ENCODE results near the gene CMTM4. TPM values are rescaled to one million over a fixed set of nuclear protein-coding genes. Genes with fewer than 3 reads are reported as not detected.
A peak's percentile ranks its signal among the peaks of the same experiment; 100 is the strongest.
"Not testable (repeated sequence)": the region's sequence is repeated elsewhere in the genome, so short reads cannot be mapped to it uniquely, and the experiment has no call there.

The CMTM4 gene
- polyA plus RNA-seq, 6 donors from 2014 or later: 0.20 TPM; not detected in 5

- Mint-ChIP-seq H3K9me3 (no peaks in the 10 kb centered on the region), H3K4me1 (no peaks in the 10 kb centered on the region), H3K27me3 (peaks cover 5 to 22% (median 20%) of the 10 kb centered on the region in 3 donors), H3K27ac (no peak overlapping the region), H3K4me3 (no peak overlapping the region), H3K36me3 (no peaks in the 10 kb centered on the region)
- DNase-seq: no peak
- no peak for ATAC-seq (ENCODE audit: low read depth in 2 of 2)
Observed at GRCh38 chr16:66639091-66639885, 57.3 kb downstream of the CMTM4 start.

- Mint-ChIP-seq H3K27me3 (peaks cover 5 to 22% (median 20%) of the 10 kb centered on the region in 3 donors), H3K36me3 (no peaks in the 10 kb centered on the region), H3K9me3 (no peaks in the 10 kb centered on the region), H3K4me1 (no peaks in the 10 kb centered on the region), H3K4me3 (peak overlapping the region in 1 of 8 donors; percentile 66), H3K27ac (no peak overlapping the region)
- ATAC-seq (ENCODE audit: low read depth in 2 of 2) (no peak), DNase-seq (no peak)
Observed at GRCh38 chr16:66637806-66638205, 58.7 kb downstream of the CMTM4 start.

GRCh38 chr16:66636199-66636598 is 60.3 kb downstream of the CMTM4 start:
- H3K9me3 Mint-ChIP-seq: no peaks in the 10 kb centered on the region
- no peak overlapping the region for H3K27ac Mint-ChIP-seq
- H3K4me1 Mint-ChIP-seq: no peaks in the 10 kb centered on the region
- no peaks in the 10 kb centered on the region for H3K36me3 Mint-ChIP-seq
- DNase-seq: no peak
- H3K27me3 Mint-ChIP-seq: peaks cover 0 to 26% (median 22%) of the 10 kb centered on the region in 3 donors
- no peak for ATAC-seq (ENCODE audit: low read depth in 2 of 2)
- H3K4me3 Mint-ChIP-seq: no peak overlapping the region

GRCh38 chr16:66635406-66635805 is 61.1 kb downstream of the CMTM4 start:
- ATAC-seq (ENCODE audit: low read depth in 2 of 2): no peak
- H3K4me1 Mint-ChIP-seq: no peaks in the 10 kb centered on the region
- no peaks in the 10 kb centered on the region for H3K9me3 Mint-ChIP-seq
- DNase-seq: no peak
- H3K4me3 Mint-ChIP-seq: no peak overlapping the region
- H3K27ac Mint-ChIP-seq: no peak overlapping the region
- no peaks in the 10 kb centered on the region for H3K36me3 Mint-ChIP-seq
- peaks cover 0 to 26% (median 18%) of the 10 kb centered on the region in 3 donors for H3K27me3 Mint-ChIP-seq

GRCh38 chr16:66634527-66635196 is 61.9 kb downstream of the CMTM4 start:
- Mint-ChIP-seq H3K27me3 (peaks cover 0 to 26% (median 15%) of the 10 kb centered on the region in 3 donors), H3K4me1 (no peaks in the 10 kb centered on the region), H3K9me3 (no peaks in the 10 kb centered on the region), H3K27ac (no peak overlapping the region), H3K36me3 (no peaks in the 10 kb centered on the region), H3K4me3 (no peak overlapping the region)
- no peak for ATAC-seq (ENCODE audit: low read depth in 2 of 2)
- no peak for DNase-seq

- not testable (repeated sequence) for H3K27me3 Mint-ChIP-seq; DNase-seq; H3K36me3 Mint-ChIP-seq; H3K4me1 Mint-ChIP-seq; H3K27ac Mint-ChIP-seq; H3K9me3 Mint-ChIP-seq; H3K4me3 Mint-ChIP-seq; ATAC-seq (ENCODE audit: low read depth in 2 of 2)
Observed at GRCh38 chr16:66631558-66631957, 65.0 kb downstream of the CMTM4 start.

- H3K36me3 Mint-ChIP-seq; H3K27ac Mint-ChIP-seq; H3K4me3 Mint-ChIP-seq; DNase-seq; ATAC-seq (ENCODE audit: low read depth in 2 of 2); H3K27me3 Mint-ChIP-seq; H3K9me3 Mint-ChIP-seq; H3K4me1 Mint-ChIP-seq: not testable (repeated sequence)
Observed at GRCh38 chr16:66630561-66631260, 65.8 kb downstream of the CMTM4 start.

GRCh38 chr16:66629856-66630255 is 66.7 kb downstream of the CMTM4 start:
- peaks cover 0 to 6% (median 0%) of the 10 kb centered on the region in 3 donors for H3K27me3 Mint-ChIP-seq
- peaks cover 0 to 2% (median 0%) of the 10 kb centered on the region in 7 donors for H3K9me3 Mint-ChIP-seq
- no peak overlapping the region for H3K27ac Mint-ChIP-seq
- ATAC-seq (ENCODE audit: low read depth in 2 of 2) (no peak), DNase-seq (no peak)
- H3K4me1 Mint-ChIP-seq: no peaks in the 10 kb centered on the region
- no peak overlapping the region for H3K4me3 Mint-ChIP-seq
- no peaks in the 10 kb centered on the region for H3K36me3 Mint-ChIP-seq

GRCh38 chr16:66627611-66628378 is 68.7 kb downstream of the CMTM4 start:
- peaks cover 0 to 19% (median 12%) of the 10 kb centered on the region in 3 donors for H3K27me3 Mint-ChIP-seq
- ATAC-seq (ENCODE audit: low read depth in 2 of 2); H3K36me3 Mint-ChIP-seq; H3K4me1 Mint-ChIP-seq; H3K27ac Mint-ChIP-seq; H3K4me3 Mint-ChIP-seq; H3K9me3 Mint-ChIP-seq; DNase-seq: not testable (repeated sequence)

GRCh38 chr16:66623755-66624154 is 72.8 kb downstream of the CMTM4 start:
- no peaks in the 10 kb centered on the region for H3K4me1 Mint-ChIP-seq
- no peak for ATAC-seq (ENCODE audit: low read depth in 2 of 2)
- H3K9me3 Mint-ChIP-seq: peaks cover 0 to 2% (median 0%) of the 10 kb centered on the region in 7 donors
- H3K27me3 Mint-ChIP-seq: peaks cover 14 to 34% (median 22%) of the 10 kb centered on the region in 3 donors
- no peaks in the 10 kb centered on the region for H3K36me3 Mint-ChIP-seq
- H3K4me3 Mint-ChIP-seq: no peak overlapping the region
- H3K27ac Mint-ChIP-seq: no peak overlapping the region
- DNase-seq: no peak

- Mint-ChIP-seq H3K4me1 (no peaks in the 10 kb centered on the region), H3K27me3 (peaks cover 14 to 34% (median 25%) of the 10 kb centered on the region in 3 donors), H3K36me3 (no peaks in the 10 kb centered on the region), H3K9me3 (peaks cover 0 to 2% (median 0%) of the 10 kb centered on the region in 7 donors), H3K4me3 (peak overlapping the region in 1 of 8 donors; percentile 9), H3K27ac (no peak overlapping the region)
- ATAC-seq (ENCODE audit: low read depth in 2 of 2) (no peak), DNase-seq (no peak)
Observed at GRCh38 chr16:66622863-66623262, 73.7 kb downstream of the CMTM4 start.

GRCh38 chr16:66621973-66622372 is 74.6 kb downstream of the CMTM4 start:
- no peak overlapping the region for H3K27ac Mint-ChIP-seq
- DNase-seq: no peak
- H3K27me3 Mint-ChIP-seq: peaks cover 14 to 34% (median 32%) of the 10 kb centered on the region in 3 donors
- H3K9me3 Mint-ChIP-seq: peaks cover 0 to 2% (median 0%) of the 10 kb centered on the region in 7 donors
- no peak overlapping the region for H3K4me3 Mint-ChIP-seq
- no peaks in the 10 kb centered on the region for H3K36me3 Mint-ChIP-seq
- no peak for ATAC-seq (ENCODE audit: low read depth in 2 of 2)
- H3K4me1 Mint-ChIP-seq: no peaks in the 10 kb centered on the region

- Mint-ChIP-seq H3K4me1 (no peaks in the 10 kb centered on the region), H3K27ac (no peak overlapping the region), H3K9me3 (no peaks in the 10 kb centered on the region), H3K36me3 (no peaks in the 10 kb centered on the region), H3K4me3 (no peak overlapping the region), H3K27me3 (peaks cover 14 to 34% (median 34%) of the 10 kb centered on the region in 3 donors)
- DNase-seq (no peak), ATAC-seq (ENCODE audit: low read depth in 2 of 2) (no peak)
Observed at GRCh38 chr16:66620429-66620795, 76.1 kb downstream of the CMTM4 start.

Data from naive B cell (primary cell).